Measurements from ENCODE around the gene DNAAF1. TPM values are rescaled to one million over a fixed set of nuclear protein-coding genes. Genes with fewer than 3 reads are reported as not detected.
"Not testable (repeated sequence)": the region's sequence is repeated elsewhere in the genome, so short reads cannot be mapped to it uniquely, and the experiment has no call there.

Gene DNAAF1
- total RNA-seq, 2 donors from 2014 or later = not detected

DNA sequence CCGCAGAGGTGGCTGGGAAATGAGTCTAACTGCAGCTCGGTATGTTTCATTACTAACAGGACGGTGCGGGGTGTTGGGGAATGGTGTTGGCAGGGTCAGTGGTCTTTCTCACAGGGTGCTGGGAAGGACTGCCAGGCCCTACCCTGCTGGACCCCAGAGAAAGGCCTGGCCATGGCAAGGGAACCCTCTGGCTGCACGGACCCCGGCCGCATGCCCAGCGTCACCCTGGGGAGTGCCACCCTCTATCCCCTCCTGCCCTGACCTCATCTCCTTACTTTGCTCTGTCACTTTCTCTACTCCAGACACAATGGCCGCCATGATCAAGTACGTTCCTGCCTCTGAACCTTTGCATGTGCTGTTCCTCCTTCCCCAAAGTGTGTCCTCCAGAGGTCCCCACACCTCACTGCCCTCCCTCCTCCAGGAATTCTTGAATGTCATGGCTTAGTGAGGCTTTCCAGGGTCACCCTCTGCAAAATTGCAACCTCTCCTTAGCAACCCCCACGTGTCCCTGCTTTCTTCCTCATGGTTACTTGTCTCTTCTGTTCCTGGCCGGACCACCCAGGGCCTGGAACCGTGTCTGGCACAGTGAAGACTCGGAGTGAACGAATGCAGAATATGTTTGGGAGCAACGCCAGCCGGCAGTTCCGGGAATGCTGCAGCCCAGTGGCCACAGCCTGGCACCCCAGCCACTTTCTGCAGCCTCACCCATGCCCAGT lies 61.0 kb downstream of the DNAAF1 start:
- no peak overlapping the region for H3K4me3 Mint-ChIP-seq
- H3K9me3 Mint-ChIP-seq = no peaks in the 10 kb centered on the region
- H3K27ac Mint-ChIP-seq = no peak overlapping the region
- peak; percentile 17 to 30 for ATAC-seq
- no peak for DNase-seq (ENCODE audit: low spot score)
- H3K36me3 Mint-ChIP-seq = no peaks in the 10 kb centered on the region
- no peaks in the 10 kb centered on the region for H3K4me1 Mint-ChIP-seq (ENCODE audit: low read depth in 2 of 2)
- H3K27me3 Mint-ChIP-seq = peaks cover 0 to 5% of the 10 kb centered on the region in 2 donors

DNA sequence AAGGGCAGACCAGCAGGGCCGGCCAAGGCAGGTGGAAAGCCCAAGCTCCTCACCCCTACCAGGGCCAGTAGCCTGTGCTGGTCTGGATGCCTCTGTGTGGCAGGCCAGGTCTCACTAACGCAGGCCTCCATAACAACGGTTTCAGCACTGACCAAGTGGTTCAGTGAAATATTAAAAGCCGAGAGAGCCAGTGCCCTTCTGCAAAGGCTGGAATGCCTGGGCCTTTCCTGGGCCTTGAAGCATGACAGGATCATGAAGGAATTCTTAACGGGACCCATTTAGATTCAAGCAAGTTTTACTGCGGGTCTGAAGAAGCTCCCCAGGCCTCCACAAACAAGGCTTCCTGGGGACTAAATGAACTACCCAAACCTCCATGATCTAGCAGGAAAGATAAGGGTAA lies 62.1 kb downstream of the DNAAF1 start:
- no peak overlapping the region for H3K4me3 Mint-ChIP-seq
- no peak for ATAC-seq
- H3K9me3 Mint-ChIP-seq = no peaks in the 10 kb centered on the region
- no peak overlapping the region for H3K27ac Mint-ChIP-seq
- H3K4me1 Mint-ChIP-seq (ENCODE audit: low read depth in 2 of 2) = no peaks in the 10 kb centered on the region
- H3K36me3 Mint-ChIP-seq = no peaks in the 10 kb centered on the region
- peaks cover 0 to 5% of the 10 kb centered on the region in 2 donors for H3K27me3 Mint-ChIP-seq
- no peak for DNase-seq (ENCODE audit: low spot score)

- Mint-ChIP-seq H3K36me3 (no peaks in the 10 kb centered on the region), H3K27ac (no peak overlapping the region), H3K4me3 (no peak overlapping the region), H3K4me1 (ENCODE audit: low read depth in 2 of 2) (no peaks in the 10 kb centered on the region), H3K27me3 (peaks cover 0 to 5% of the 10 kb centered on the region in 2 donors), H3K9me3 (no peaks in the 10 kb centered on the region)
- DNase-seq (ENCODE audit: low spot score) (no peak), ATAC-seq (peak in 1 of 2 donors; percentile 20)
Observed at GRCh38 chr16:84207879-84208278, 62.8 kb downstream of the DNAAF1 start.

DNA sequence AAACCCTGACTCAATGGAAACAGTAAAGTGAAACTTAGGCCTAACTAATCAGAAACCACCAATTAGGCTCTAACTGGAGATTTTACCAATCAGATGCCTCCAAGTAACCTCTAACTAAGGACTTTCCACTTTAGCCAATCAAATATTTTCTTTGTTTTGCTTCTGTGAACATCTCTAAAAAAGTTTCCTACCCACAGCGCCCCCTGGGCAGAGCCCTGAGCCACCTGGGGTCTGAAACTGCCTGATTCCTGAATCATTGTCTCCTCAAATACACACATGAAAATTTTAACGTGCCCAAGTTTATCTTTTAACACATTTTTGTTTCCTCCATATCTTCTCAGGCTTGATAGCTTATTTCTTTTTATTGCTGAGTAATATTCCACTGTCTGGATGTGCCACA lies 64.9 kb downstream of the DNAAF1 start:
- no peaks in the 10 kb centered on the region for H3K36me3 Mint-ChIP-seq
- H3K27ac Mint-ChIP-seq = no peak overlapping the region
- DNase-seq (ENCODE audit: low spot score) = no peak
- no peaks in the 10 kb centered on the region for H3K9me3 Mint-ChIP-seq
- ATAC-seq = no peak
- no peak overlapping the region for H3K4me3 Mint-ChIP-seq
- peaks cover 0 to 5% of the 10 kb centered on the region in 2 donors for H3K27me3 Mint-ChIP-seq
- no peaks in the 10 kb centered on the region for H3K4me1 Mint-ChIP-seq (ENCODE audit: low read depth in 2 of 2)

GRCh38 chr16:84212154-84212553 lies 67.0 kb downstream of the DNAAF1 start:
- H3K27me3 Mint-ChIP-seq = no peaks in the 10 kb centered on the region
- H3K4me1 Mint-ChIP-seq (ENCODE audit: low read depth in 2 of 2) = no peaks in the 10 kb centered on the region
- H3K36me3 Mint-ChIP-seq = no peaks in the 10 kb centered on the region
- no peak for ATAC-seq
- no peak overlapping the region for H3K4me3 Mint-ChIP-seq
- no peaks in the 10 kb centered on the region for H3K9me3 Mint-ChIP-seq
- H3K27ac Mint-ChIP-seq = no peak overlapping the region
- DNase-seq (ENCODE audit: low spot score) = no peak

DNA sequence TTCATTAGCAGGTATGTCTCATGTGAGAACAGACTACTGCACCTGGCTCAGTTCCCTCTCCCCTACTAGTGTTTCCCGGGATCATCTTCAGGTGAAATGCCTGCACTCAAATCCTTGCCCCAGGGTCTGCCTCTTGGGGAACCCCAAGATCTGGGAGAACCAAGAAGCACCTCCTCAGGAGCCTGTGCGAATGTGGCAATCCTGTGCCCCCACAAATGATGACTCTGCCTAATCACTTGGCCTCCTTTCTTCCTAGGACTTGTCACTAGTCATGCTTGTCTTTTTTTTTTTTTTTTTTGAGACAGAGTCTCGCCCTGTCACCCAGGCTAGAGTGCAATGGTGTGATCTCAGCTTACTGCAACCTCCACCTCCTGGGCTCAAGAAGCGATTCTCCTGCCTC lies 67.5 kb downstream of the DNAAF1 start:
- no peak for DNase-seq (ENCODE audit: low spot score)
- ATAC-seq = no peak
- no peaks in the 10 kb centered on the region for H3K4me1 Mint-ChIP-seq (ENCODE audit: low read depth in 2 of 2)
- H3K9me3 Mint-ChIP-seq = no peaks in the 10 kb centered on the region
- no peaks in the 10 kb centered on the region for H3K36me3 Mint-ChIP-seq
- no peak overlapping the region for H3K27ac Mint-ChIP-seq
- H3K27me3 Mint-ChIP-seq = no peaks in the 10 kb centered on the region
- no peak overlapping the region for H3K4me3 Mint-ChIP-seq

DNA sequence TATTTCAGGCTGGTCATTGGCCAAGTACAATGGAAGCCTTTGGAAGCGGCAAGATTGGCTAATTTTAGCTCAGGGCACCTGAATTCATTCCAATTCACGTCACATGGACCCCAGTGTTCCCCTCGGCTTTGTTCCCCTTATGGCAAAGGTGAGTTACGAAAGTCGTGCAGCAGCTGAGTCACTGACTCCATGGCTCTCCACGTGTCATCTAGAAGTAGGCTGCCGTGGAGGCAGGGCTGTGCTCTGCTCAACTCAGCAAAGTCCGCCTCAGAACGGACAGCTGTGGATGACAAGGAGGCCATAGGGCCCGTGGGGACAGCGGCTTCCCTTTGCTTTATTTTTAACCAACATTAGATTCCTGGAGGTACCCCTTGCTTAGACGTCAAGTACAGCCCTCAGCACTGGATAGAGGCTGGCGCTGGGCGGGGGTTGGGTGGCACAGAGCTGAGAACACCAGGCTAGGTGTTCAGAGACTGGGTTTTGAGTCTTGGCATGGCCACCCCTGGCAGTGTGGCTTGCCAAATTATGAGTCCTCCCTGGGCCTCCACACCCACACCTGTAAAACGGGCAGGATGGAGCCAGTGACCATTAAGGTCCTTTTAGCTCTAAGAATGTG lies 69.5 kb downstream of the DNAAF1 start:
- no peak overlapping the region for H3K27ac Mint-ChIP-seq
- H3K4me3 Mint-ChIP-seq = no peak overlapping the region
- DNase-seq (ENCODE audit: low spot score) = no peak
- H3K4me1 Mint-ChIP-seq (ENCODE audit: low read depth in 2 of 2) = no peaks in the 10 kb centered on the region
- peaks cover 0 to 4% of the 10 kb centered on the region in 2 donors for H3K27me3 Mint-ChIP-seq
- no peaks in the 10 kb centered on the region for H3K9me3 Mint-ChIP-seq
- H3K36me3 Mint-ChIP-seq = no peaks in the 10 kb centered on the region
- ATAC-seq = no peak

- H3K4me1 Mint-ChIP-seq (ENCODE audit: low read depth in 2 of 2) = no peaks in the 10 kb centered on the region
- H3K27me3 Mint-ChIP-seq = peaks cover 0 to 4% of the 10 kb centered on the region in 2 donors
- H3K9me3 Mint-ChIP-seq = no peaks in the 10 kb centered on the region
- no peak for ATAC-seq
- no peaks in the 10 kb centered on the region for H3K36me3 Mint-ChIP-seq
- no peak overlapping the region for H3K27ac Mint-ChIP-seq
- no peak for DNase-seq (ENCODE audit: low spot score)
- no peak overlapping the region for H3K4me3 Mint-ChIP-seq
Observed at GRCh38 chr16:84215531-84215930, 70.4 kb downstream of the DNAAF1 start.

- not testable (repeated sequence) for H3K4me1 Mint-ChIP-seq (ENCODE audit: low read depth in 2 of 2); H3K36me3 Mint-ChIP-seq; H3K4me3 Mint-ChIP-seq; H3K27ac Mint-ChIP-seq; H3K9me3 Mint-ChIP-seq; H3K27me3 Mint-ChIP-seq; DNase-seq (ENCODE audit: low spot score); ATAC-seq
Observed at GRCh38 chr16:84216144-84216543, 71.0 kb downstream of the DNAAF1 start.

- H3K9me3 Mint-ChIP-seq = no peaks in the 10 kb centered on the region
- no peak for ATAC-seq
- H3K36me3 Mint-ChIP-seq = no peaks in the 10 kb centered on the region
- H3K4me3 Mint-ChIP-seq = no peak overlapping the region
- no peak overlapping the region for H3K27ac Mint-ChIP-seq
- H3K4me1 Mint-ChIP-seq (ENCODE audit: low read depth in 2 of 2) = no peaks in the 10 kb centered on the region
- H3K27me3 Mint-ChIP-seq = peaks cover 3 to 4% of the 10 kb centered on the region in 2 donors
- DNase-seq (ENCODE audit: low spot score) = no peak
Observed at GRCh38 chr16:84218176-84218823, 73.2 kb downstream of the DNAAF1 start.

DNA sequence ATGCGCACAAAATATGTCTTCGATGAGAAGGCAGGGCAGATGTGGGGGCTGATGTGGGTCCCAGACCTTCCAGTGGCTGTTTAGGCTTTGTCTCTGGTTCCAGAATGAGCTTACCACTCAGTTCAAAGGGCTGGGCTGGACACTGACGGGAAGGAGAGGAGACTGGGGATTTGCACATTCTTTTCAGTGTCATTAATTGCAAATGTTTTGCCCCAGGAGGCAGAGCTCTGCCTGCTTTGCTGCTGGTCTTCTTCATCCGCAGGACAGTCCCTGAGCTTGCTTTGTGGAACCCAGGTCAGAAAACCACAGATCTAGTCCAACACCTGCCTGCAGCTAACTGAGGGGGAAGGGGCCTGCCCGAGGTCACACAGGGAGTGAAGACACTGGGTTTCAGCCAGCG lies 73.8 kb downstream of the DNAAF1 start:
- H3K4me1 Mint-ChIP-seq (ENCODE audit: low read depth in 2 of 2) = no peaks in the 10 kb centered on the region
- no peak overlapping the region for H3K4me3 Mint-ChIP-seq
- H3K27ac Mint-ChIP-seq = no peak overlapping the region
- no peaks in the 10 kb centered on the region for H3K36me3 Mint-ChIP-seq
- ATAC-seq (no peak), DNase-seq (ENCODE audit: low spot score) (no peak)
- peaks cover 3 to 4% of the 10 kb centered on the region in 2 donors for H3K27me3 Mint-ChIP-seq
- H3K9me3 Mint-ChIP-seq = no peaks in the 10 kb centered on the region

- Mint-ChIP-seq H3K36me3 (no peaks in the 10 kb centered on the region), H3K9me3 (no peaks in the 10 kb centered on the region), H3K4me3 (no peak overlapping the region), H3K27me3 (peaks cover 3 to 7% of the 10 kb centered on the region in 2 donors), H3K4me1 (ENCODE audit: low read depth in 2 of 2) (no peaks in the 10 kb centered on the region), H3K27ac (no peak overlapping the region)
- ATAC-seq = no peak
- DNase-seq (ENCODE audit: low spot score) = no peak
Observed at GRCh38 chr16:84220851-84221250, 75.7 kb downstream of the DNAAF1 start.

DNA sequence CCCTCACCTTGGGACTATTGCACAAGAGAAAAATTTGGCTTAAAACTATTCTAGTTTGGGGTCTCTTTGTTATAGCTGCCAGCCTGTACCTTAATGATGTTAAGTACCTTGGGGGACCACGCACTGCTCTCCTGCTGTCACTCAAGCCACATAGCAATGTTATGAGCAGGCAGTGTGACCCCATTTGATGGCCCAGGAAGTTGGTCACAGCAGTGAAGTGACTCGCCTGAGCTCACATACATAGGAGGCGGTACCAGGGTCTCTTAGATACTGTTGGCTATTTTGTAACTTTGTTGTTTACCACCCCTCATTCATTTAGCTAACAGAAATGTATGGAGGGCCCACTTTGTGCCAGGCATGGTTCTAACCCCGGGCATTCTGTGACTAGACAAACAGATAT lies 78.3 kb downstream of the DNAAF1 start:
- Mint-ChIP-seq H3K4me1 (ENCODE audit: low read depth in 2 of 2) (no peaks in the 10 kb centered on the region), H3K36me3 (no peaks in the 10 kb centered on the region), H3K27ac (no peak overlapping the region), H3K4me3 (no peak overlapping the region), H3K9me3 (no peaks in the 10 kb centered on the region), H3K27me3 (peaks cover 13 to 22% of the 10 kb centered on the region in 2 donors)
- DNase-seq (ENCODE audit: low spot score) = no peak
- ATAC-seq = no peak

- H3K27me3 Mint-ChIP-seq = peaks cover 13 to 19% of the 10 kb centered on the region in 2 donors
- no peaks in the 10 kb centered on the region for H3K36me3 Mint-ChIP-seq
- ATAC-seq (no peak), DNase-seq (ENCODE audit: low spot score) (no peak)
- no peak overlapping the region for H3K4me3 Mint-ChIP-seq
- no peaks in the 10 kb centered on the region for H3K9me3 Mint-ChIP-seq
- no peak overlapping the region for H3K27ac Mint-ChIP-seq
- H3K4me1 Mint-ChIP-seq (ENCODE audit: low read depth in 2 of 2) = no peaks in the 10 kb centered on the region
Observed at GRCh38 chr16:84224554-84224953, 79.4 kb downstream of the DNAAF1 start.
